ENCODE data around the gene RAD21L1.

The RAD21L1 gene

DNA sequence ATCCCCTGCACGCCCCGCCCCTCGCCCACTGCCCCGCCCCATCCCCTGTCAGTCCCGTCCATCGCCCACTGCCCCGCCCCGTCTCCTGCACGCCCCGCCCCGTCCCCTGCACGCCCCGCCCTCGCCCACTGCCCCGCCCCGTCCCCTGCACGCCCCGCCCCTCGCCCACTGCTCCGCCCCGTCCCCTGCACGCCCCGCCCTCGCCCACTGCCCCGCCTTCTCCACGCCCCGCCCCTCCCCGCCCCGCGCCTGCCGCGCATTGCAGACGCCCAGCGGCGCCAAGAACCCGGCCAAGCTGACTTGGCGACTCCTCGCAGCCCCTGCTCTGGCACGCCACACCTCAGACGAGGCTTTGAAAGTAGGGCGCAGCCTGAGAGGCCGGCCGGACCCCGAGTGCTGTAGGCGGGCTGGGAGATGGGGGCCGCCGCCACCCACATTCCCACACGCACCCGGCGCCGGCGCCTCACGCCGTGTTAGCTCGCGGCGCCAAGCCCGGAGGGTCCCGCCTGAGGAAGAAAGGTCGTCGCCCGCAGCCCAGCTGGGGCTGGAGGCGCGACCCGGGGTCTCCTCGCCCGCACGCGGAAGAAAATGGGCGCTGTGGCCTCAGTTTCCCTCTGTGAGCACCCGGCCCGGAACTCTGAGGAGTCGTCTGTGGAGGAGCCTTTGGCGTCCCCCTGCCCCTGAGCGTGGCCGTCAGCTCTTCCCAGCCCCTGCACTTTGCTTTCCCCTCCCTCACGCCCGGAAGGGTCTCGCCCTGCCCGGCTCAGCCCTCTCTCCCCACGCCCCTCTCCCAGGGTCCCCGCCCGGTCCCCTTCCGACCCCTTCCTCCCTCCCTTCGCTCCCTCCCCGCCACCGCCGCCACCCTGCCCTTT, at the start of gene RAD21L1:
TSS of gene RAD21L1 (plus strand) at position 262 of the 872 bp plus-strand sequence. CDS start 2,410 bp downstream, outside the sequence.
- no peak for TF ChIP-seq CTCF (IDR thresholded peaks at IDR 0.05)
- H3K4me3 ChIP-seq: peak within 1 kb of the TSS; percentile 50 to 62
- intact Hi-C loops (cut with DNase I; ENCODE audit: low total_unique reads): no loop called here
- peaks cover 0 to 21% (median 12%) of the 10 kb centered on the region in 4 donors for H3K4me1 ChIP-seq
- H3K27ac ChIP-seq: no peak within 1 kb of the TSS
- H3K36me3 ChIP-seq: no peaks in the 10 kb centered on the region
- peak; percentile 51 to 82 for DNase-seq
- H3K27me3 ChIP-seq: peaks cover 0 to 46% of the 10 kb centered on the region in 2 donors
- no peaks in the 10 kb centered on the region for H3K9me3 ChIP-seq

- no peak for DNase-seq
- no peak overlapping the region for H3K27ac ChIP-seq
- no peaks in the 10 kb centered on the region for H3K4me1 ChIP-seq
- no peaks in the 10 kb centered on the region for H3K9me3 ChIP-seq
- H3K36me3 ChIP-seq: peaks cover 6 to 42% (median 28%) of the 10 kb centered on the region in 3 donors
- H3K4me3 ChIP-seq: no peak overlapping the region
- no peak for TF ChIP-seq CTCF (IDR thresholded peaks at IDR 0.05)
- intact Hi-C loops (cut with DNase I; ENCODE audit: low total_unique reads): no loop called here
- no peaks in the 10 kb centered on the region for H3K27me3 ChIP-seq
These were observed 48.2 kb upstream of the RAD21L1 start for GRCh38 chr20:1177680-1178079.

GRCh38 chr20:1178103-1178502, 47.7 kb upstream of the RAD21L1 start:
- H3K9me3 ChIP-seq: no peaks in the 10 kb centered on the region
- H3K4me3 ChIP-seq: no peak overlapping the region
- intact Hi-C loops (cut with DNase I; ENCODE audit: low total_unique reads): no loop called here
- no peaks in the 10 kb centered on the region for H3K4me1 ChIP-seq
- H3K27ac ChIP-seq: no peak overlapping the region
- peaks cover 2 to 39% (median 24%) of the 10 kb centered on the region in 3 donors for H3K36me3 ChIP-seq
- TF ChIP-seq CTCF (IDR thresholded peaks at IDR 0.05): no peak
- H3K27me3 ChIP-seq: no peaks in the 10 kb centered on the region
- DNase-seq: no peak

GRCh38 chr20:1178623-1179022, 47.2 kb upstream of the RAD21L1 start:
- H3K9me3 ChIP-seq: no peaks in the 10 kb centered on the region
- no peaks in the 10 kb centered on the region for H3K27me3 ChIP-seq
- H3K4me3 ChIP-seq: no peak overlapping the region
- intact Hi-C loops (cut with DNase I; ENCODE audit: low total_unique reads): no loop called here
- H3K36me3 ChIP-seq: peaks cover 0 to 33% (median 19%) of the 10 kb centered on the region in 3 donors
- TF ChIP-seq CTCF (IDR thresholded peaks at IDR 0.05): no peak
- no peaks in the 10 kb centered on the region for H3K4me1 ChIP-seq
- no peak overlapping the region for H3K27ac ChIP-seq
- no peak for DNase-seq

DNA sequence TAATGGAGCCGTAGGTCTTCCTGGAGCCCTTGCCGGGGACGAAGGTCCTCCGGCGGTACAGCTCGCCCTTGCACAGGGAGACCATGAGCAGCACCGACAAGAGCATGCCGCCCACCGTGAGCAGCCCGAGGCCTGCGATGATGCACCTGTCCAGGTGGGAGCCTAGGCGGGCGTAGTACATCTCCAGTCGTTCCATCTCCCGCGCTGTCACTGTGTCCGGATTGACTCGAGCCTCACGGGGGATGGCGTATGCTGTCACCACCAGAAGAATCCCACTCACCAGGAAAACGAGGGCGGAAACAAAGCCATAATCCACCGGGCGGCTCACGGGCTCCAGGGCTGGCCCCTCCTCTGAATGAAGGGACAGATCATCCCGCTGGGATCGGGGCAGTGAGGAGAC, 44.9 kb upstream of the RAD21L1 start:
- no peak for DNase-seq
- intact Hi-C loops (cut with DNase I; ENCODE audit: low total_unique reads): no loop called here
- TF ChIP-seq CTCF (IDR thresholded peaks at IDR 0.05): no peak
- Histone ChIP-seq H3K9me3 (no peaks in the 10 kb centered on the region), H3K4me3 (no peak overlapping the region), H3K27me3 (peaks cover 0 to 22% of the 10 kb centered on the region in 2 donors), H3K27ac (no peak overlapping the region), H3K36me3 (peaks cover 0 to 12% (median 6%) of the 10 kb centered on the region in 3 donors), H3K4me1 (peaks cover 0 to 16% (median 13%) of the 10 kb centered on the region in 4 donors)

All from tibial artery (tissue), 4 donors.